ENCODE results near the gene TMEM250. TPM values are rescaled to one million over a fixed set of nuclear protein-coding genes. Genes with fewer than 3 reads are reported as not detected.
"Not testable (repeated sequence)": the region's sequence is repeated elsewhere in the genome, so short reads cannot be mapped to it uniquely, and the experiment has no call there.

TMEM250 gene
- total RNA-seq, 2 experiments from 2014 or later, result 42.5 to 44.5 TPM

- CTCF ChIA-PET, result interaction anchor here (1.2 kb wide), 1 partner anchor 12 kb away, joined by 4 read pairs; no protein-coding TSS in a partner anchor
Measured at GRCh38 chr9:136151848-136152542, 33.3 kb upstream of the TMEM250 start.

DNA sequence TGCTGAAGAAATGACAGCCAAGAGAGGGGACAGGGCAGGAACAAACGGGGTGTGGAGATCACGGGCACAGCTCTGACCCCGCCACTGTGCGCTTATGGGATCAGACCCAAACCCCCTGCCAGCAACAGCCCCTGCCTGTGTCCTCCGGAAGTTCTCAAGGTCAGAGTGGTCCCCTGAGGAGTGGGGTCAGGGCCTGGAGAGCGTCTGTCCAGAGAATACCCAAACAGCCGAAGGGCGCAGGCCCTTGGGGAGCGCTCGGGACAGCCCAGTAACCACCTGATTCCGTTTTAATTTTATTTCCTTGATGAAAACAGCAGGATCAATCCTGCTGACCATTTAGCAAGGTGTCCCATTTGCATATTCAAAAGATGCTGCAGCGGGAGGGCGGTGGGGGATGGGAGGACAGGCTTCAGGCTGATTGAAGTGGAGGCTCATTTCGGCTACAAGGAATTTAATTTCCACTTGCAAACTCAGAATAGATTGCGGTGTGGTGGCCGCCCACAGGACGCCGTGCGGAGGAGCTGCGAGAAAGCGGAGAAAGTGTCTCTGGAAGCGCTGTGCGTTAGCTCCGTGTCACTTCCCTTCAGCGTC, 32.6 kb upstream of the TMEM250 start:
- Mint-ChIP-seq H3K27ac (no peak overlapping the region), H3K36me3 (no peaks in the 10 kb centered on the region), H3K4me1 (no peaks in the 10 kb centered on the region), H3K4me3 (no peak overlapping the region), H3K27me3 (no peaks in the 10 kb centered on the region), H3K9me3 (ENCODE audit: low read depth) (no peaks in the 10 kb centered on the region)
- DNase-seq (no peak), ATAC-seq (no peak)
- CTCF ChIA-PET, result interaction anchor here (1.2 kb wide), 1 partner anchor 12 kb away, joined by 4 read pairs; no protein-coding TSS in a partner anchor

More at GRCh38 chr9:136151848-136152542, 33.3 kb upstream of the TMEM250 start:
- Mint-ChIP-seq H3K27me3 (no peaks in the 10 kb centered on the region), H3K4me3 (no peak overlapping the region), H3K36me3 (no peaks in the 10 kb centered on the region), H3K27ac (no peak overlapping the region), H3K9me3 (ENCODE audit: low read depth) (no peaks in the 10 kb centered on the region), H3K4me1 (no peaks in the 10 kb centered on the region)
- no peak for DNase-seq
- peak; percentile 9 for ATAC-seq

GRCh38 chr9:136150664-136151213, 32.1 kb upstream of the TMEM250 start:
- H3K36me3 Mint-ChIP-seq; H3K27ac Mint-ChIP-seq; ATAC-seq; H3K9me3 Mint-ChIP-seq (ENCODE audit: low read depth); DNase-seq; H3K27me3 Mint-ChIP-seq; H3K4me1 Mint-ChIP-seq; H3K4me3 Mint-ChIP-seq: not testable (repeated sequence)
- CTCF ChIA-PET, result interaction anchor here (1.2 kb wide), 1 partner anchor 11 kb away, joined by 4 read pairs; no protein-coding TSS in a partner anchor

DNA sequence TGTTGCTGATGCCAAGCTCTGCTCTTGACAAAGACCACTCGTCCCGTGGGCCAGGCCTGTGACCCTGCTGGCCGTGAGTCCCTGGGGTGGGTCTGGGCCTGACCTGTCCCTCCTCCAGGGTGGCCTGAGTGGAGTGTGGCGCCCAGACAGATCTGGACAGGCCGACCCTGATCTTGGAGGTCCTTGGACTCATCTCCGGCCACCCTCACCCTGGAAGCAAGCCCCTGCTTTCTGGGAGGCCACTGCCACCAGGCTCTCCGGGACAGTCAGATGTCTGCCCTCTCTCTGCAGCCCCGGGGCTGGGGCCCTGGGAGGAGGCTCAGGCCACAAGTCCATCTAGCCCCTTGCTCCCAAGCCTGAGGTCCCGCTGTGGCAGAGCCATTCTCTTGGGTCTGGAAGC, 31.2 kb upstream of the TMEM250 start:
- Mint-ChIP-seq H3K27ac (no peak overlapping the region), H3K9me3 (ENCODE audit: low read depth) (no peaks in the 10 kb centered on the region), H3K36me3 (no peaks in the 10 kb centered on the region), H3K27me3 (no peaks in the 10 kb centered on the region), H3K4me3 (no peak overlapping the region), H3K4me1 (no peaks in the 10 kb centered on the region)
- ATAC-seq, result no peak
- CTCF ChIA-PET, result no interaction called here
- no peak for DNase-seq

- Mint-ChIP-seq H3K27ac (no peak overlapping the region), H3K36me3 (no peaks in the 10 kb centered on the region), H3K4me1 (no peaks in the 10 kb centered on the region), H3K4me3 (no peak overlapping the region), H3K27me3 (no peaks in the 10 kb centered on the region), H3K9me3 (ENCODE audit: low read depth) (no peaks in the 10 kb centered on the region)
- no peak for ATAC-seq
- CTCF ChIA-PET, result interaction anchor here (1.0 kb wide), 1 partner anchor 60 kb away, joined by 3 read pairs; no protein-coding TSS in a partner anchor
- DNase-seq, result no peak
Measured at GRCh38 chr9:136149337-136149736, 30.7 kb upstream of the TMEM250 start.

GRCh38 chr9:136148766-136149165, 30.1 kb upstream of the TMEM250 start:
- Mint-ChIP-seq H3K4me3 (no peak overlapping the region), H3K36me3 (no peaks in the 10 kb centered on the region), H3K4me1 (no peaks in the 10 kb centered on the region), H3K27ac (no peak overlapping the region), H3K27me3 (no peaks in the 10 kb centered on the region), H3K9me3 (ENCODE audit: low read depth) (no peaks in the 10 kb centered on the region)
- DNase-seq, result no peak
- CTCF ChIA-PET, result interaction anchor here (1.0 kb wide), 1 partner anchor 59 kb away, joined by 3 read pairs; no protein-coding TSS in a partner anchor
- ATAC-seq, result no peak

GRCh38 chr9:136147890-136148714, 29.4 kb upstream of the TMEM250 start:
- DNase-seq, result no peak
- H3K36me3 Mint-ChIP-seq, result no peaks in the 10 kb centered on the region
- no peaks in the 10 kb centered on the region for H3K9me3 Mint-ChIP-seq (ENCODE audit: low read depth)
- H3K4me3 Mint-ChIP-seq, result no peak overlapping the region
- H3K27me3 Mint-ChIP-seq, result no peaks in the 10 kb centered on the region
- H3K4me1 Mint-ChIP-seq, result no peaks in the 10 kb centered on the region
- H3K27ac Mint-ChIP-seq, result no peak overlapping the region
- CTCF ChIA-PET, result no interaction called here
- no peak for ATAC-seq

- CTCF ChIA-PET, result no interaction called here
- ATAC-seq, result no peak
- Mint-ChIP-seq H3K36me3 (no peaks in the 10 kb centered on the region), H3K4me1 (no peaks in the 10 kb centered on the region), H3K9me3 (ENCODE audit: low read depth) (no peaks in the 10 kb centered on the region), H3K4me3 (no peak overlapping the region), H3K27me3 (no peaks in the 10 kb centered on the region), H3K27ac (no peak overlapping the region)
- no peak for DNase-seq
Measured at GRCh38 chr9:136147038-136147889, 28.6 kb upstream of the TMEM250 start.

DNA sequence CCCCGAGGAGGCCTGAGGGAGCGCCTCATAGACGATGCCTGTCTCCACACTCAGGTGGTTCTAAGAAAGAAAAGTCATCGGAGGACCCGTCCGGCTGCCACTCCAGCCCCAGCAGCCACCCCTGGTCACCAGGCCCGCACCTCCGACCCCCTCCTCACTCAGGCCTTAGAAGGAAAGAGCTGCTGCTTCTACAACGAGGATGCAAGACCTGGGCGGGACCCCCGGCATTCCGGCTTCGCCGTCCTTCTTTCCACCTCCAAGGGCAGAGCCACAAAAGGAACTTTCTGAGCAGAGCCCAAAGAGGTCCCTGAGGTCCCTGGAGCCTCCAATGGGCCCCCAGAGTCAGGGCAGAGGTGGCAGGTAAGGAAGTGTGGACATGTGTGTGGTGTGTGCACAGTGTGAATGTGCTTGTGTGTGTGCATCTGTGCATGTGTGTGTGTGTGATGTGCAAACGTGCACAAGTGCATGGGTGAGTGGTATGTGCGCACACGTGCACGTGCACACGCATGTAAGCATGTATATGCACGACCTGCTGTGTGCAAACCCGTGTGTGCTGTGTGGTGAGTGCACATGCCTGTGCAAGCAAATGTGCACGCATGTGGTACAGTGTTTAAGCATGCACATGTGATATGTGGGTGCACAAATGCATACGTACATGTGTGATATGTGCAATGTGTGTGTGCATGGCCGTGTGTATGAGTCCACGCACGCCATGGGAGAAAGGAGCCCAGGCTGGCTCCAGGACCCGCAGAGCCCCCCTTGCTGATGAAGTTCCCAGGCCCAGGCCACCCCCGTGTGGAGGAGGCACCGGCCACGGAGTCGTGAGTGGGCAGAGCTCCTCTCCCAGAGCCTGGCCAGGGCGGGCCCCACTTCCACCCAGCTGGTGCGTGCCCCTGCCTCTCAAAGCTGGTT, 27.7 kb upstream of the TMEM250 start:
- H3K27ac Mint-ChIP-seq, result no peak overlapping the region
- H3K4me1 Mint-ChIP-seq, result no peaks in the 10 kb centered on the region
- CTCF ChIA-PET, result no interaction called here
- H3K27me3 Mint-ChIP-seq, result no peaks in the 10 kb centered on the region
- no peak for ATAC-seq
- H3K9me3 Mint-ChIP-seq (ENCODE audit: low read depth), result no peaks in the 10 kb centered on the region
- H3K36me3 Mint-ChIP-seq, result no peaks in the 10 kb centered on the region
- no peak overlapping the region for H3K4me3 Mint-ChIP-seq
- no peak for DNase-seq

GRCh38 chr9:136145580-136145979, 26.9 kb upstream of the TMEM250 start:
- no peaks in the 10 kb centered on the region for H3K27me3 Mint-ChIP-seq
- H3K4me3 Mint-ChIP-seq, result no peak overlapping the region
- H3K27ac Mint-ChIP-seq, result no peak overlapping the region
- no peaks in the 10 kb centered on the region for H3K4me1 Mint-ChIP-seq
- DNase-seq (no peak), ATAC-seq (no peak)
- H3K9me3 Mint-ChIP-seq (ENCODE audit: low read depth), result no peaks in the 10 kb centered on the region
- CTCF ChIA-PET, result no interaction called here
- H3K36me3 Mint-ChIP-seq, result no peaks in the 10 kb centered on the region

DNA sequence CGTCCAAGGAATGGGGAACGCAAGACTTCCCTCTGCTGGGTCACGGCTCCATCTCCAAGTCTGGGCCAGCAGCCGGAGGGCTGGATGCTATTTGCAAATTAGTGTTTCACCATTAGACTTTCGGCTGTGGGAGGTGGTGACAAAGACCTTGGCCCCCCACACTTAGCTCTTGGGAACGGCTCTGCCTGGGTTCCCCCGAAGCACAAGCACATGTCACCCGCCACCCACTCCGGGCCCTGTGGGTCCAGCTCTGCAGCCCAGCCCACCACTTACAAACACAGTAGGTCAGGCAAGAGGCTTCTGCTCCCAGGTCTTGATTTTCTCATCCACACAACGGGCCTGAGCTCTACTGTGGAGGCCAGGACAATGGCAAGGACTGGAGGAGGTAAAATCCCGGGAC, 25.8 kb upstream of the TMEM250 start:
- DNase-seq (no peak), ATAC-seq (no peak)
- H3K36me3 Mint-ChIP-seq, result no peaks in the 10 kb centered on the region
- no peaks in the 10 kb centered on the region for H3K27me3 Mint-ChIP-seq
- CTCF ChIA-PET, result interaction anchor here (1.1 kb wide), 1 partner anchor 22 kb away, joined by 4 read pairs; no protein-coding TSS in a partner anchor
- no peaks in the 10 kb centered on the region for H3K4me1 Mint-ChIP-seq
- H3K27ac Mint-ChIP-seq, result no peak overlapping the region
- no peaks in the 10 kb centered on the region for H3K9me3 Mint-ChIP-seq (ENCODE audit: low read depth)
- no peak overlapping the region for H3K4me3 Mint-ChIP-seq
